HepG2 (cell line): ENCODE data around the gene LTC4S. TPM values are rescaled to one million over a fixed set of nuclear protein-coding genes. Genes with fewer than 3 reads are reported as not detected.

Experiments used
- BCL6 ChIP-seq: IDR thresholded peaks from 2 replicates; pipeline ENCODE4 v1.6.1; 2016; ENCODE audit warnings: missing genetic modification reagents, missing compliant biosample characterization
- FOXP4 ChIP-seq: sonication (generic); formaldehyde crosslinking; IDR thresholded peaks from 2 replicates; pipeline ENCODE4 v1.4.0; 2020; ENCODE audit warnings: missing genetic modification reagents
- HHEX ChIP-seq: IDR thresholded peaks from 2 replicates; pipeline ENCODE4 v1.6.1; 2016; ENCODE audit warnings: control low read depth
- HNRNPL ChIP-seq: fragments of 200-400 bp; formaldehyde crosslinking; IDR thresholded peaks from 2 replicates; pipeline ENCODE4 v1.6.1; 2017; ENCODE audit warnings: mild to moderate bottlenecking, low read depth, low read length
- KDM1A ChIP-seq: IDR thresholded peaks from 2 replicates; pipeline ENCODE4 v1.6.1; 2016; ENCODE audit warnings: missing compliant biosample characterization
- KDM2A ChIP-seq: sonication (generic); formaldehyde crosslinking; IDR thresholded peaks from 2 replicates; pipeline ENCODE4 v1.4.0; 2020; ENCODE audit warnings: low read depth, missing genetic modification reagents, borderline replicate concordance
- KDM5B ChIP-seq: sonication (generic); formaldehyde crosslinking; IDR thresholded peaks from 2 replicates; pipeline ENCODE4 v1.4.0; 2020; ENCODE audit warnings: missing genetic modification reagents, mild to moderate bottlenecking, borderline replicate concordance
- LCORL ChIP-seq, 2 experiments: fragments of 450-650 bp in 1 of 2; sonication (generic) in 1 of 2; formaldehyde crosslinking in 1 of 2; IDR thresholded peaks; 2 replicates each; pipeline versions ENCODE4 v1.5.0 to v1.6.1; 2017 to 2020; ENCODE audit warnings: antibody characterized with exemption in 1 of 2, missing genetic modification reagents in 1 of 2
- MAFK ChIP-seq, 2 experiments: IDR thresholded peaks in 1 of 2; conservative IDR thresholded peaks in 1 of 2; 2 replicates each; pipeline ENCODE4 v1.6.1; 2011; ENCODE audit warnings: improper control_type of control experiment in 2 of 2, low read length in 2 of 2
- MED8 ChIP-seq: sonication (generic); formaldehyde crosslinking; IDR thresholded peaks from 2 replicates; pipeline ENCODE4 v1.8.1; 2023; ENCODE audit warnings: mild to moderate bottlenecking, missing genetic modification reagents; ENCODE audit not compliant: insufficient replicate concordance
- MXD4 ChIP-seq: IDR thresholded peaks from 2 replicates; pipeline ENCODE4 v1.6.1; 2016; ENCODE audit warnings: mild to moderate bottlenecking, missing biosample characterization, missing genetic modification reagents
- MZF1 ChIP-seq: sonication (generic); formaldehyde crosslinking; IDR thresholded peaks from 2 replicates; pipeline ENCODE4 v1.8.1; 2023; ENCODE audit warnings: mild to moderate bottlenecking, missing genetic modification reagents, borderline replicate concordance
- NFE2L1 ChIP-seq: sonication (generic); formaldehyde crosslinking; IDR thresholded peaks from 2 replicates; pipeline ENCODE4 v1.4.0; 2020; ENCODE audit warnings: missing genetic modification reagents, mild to moderate bottlenecking, borderline replicate concordance
- PAX8 ChIP-seq: sonication (generic); formaldehyde crosslinking; IDR thresholded peaks from 2 replicates; pipeline ENCODE4 v1.8.0; 2022; ENCODE audit warnings: mild to moderate bottlenecking, missing genetic modification reagents, borderline replicate concordance
- POLR2A ChIP-seq, 2 experiments: IDR thresholded peaks; 2 replicates each; pipeline ENCODE4 v1.6.1; 2011; ENCODE audit warnings: low read depth in 2 of 2, low read length in 2 of 2, mild to moderate bottlenecking in 1 of 2, moderate library complexity in 1 of 2; ENCODE audit not compliant: insufficient read depth in 1 of 2
- POLR2AphosphoS2 ChIP-seq: IDR thresholded peaks from 2 replicates; pipeline ENCODE4 v1.6.1; 2011; ENCODE audit warnings: low read depth, low read length, improper control_type of control experiment
- ZMYM2 ChIP-seq: sonication (generic); formaldehyde crosslinking; IDR thresholded peaks from 2 replicates; pipeline ENCODE4 v1.8.0; 2022; ENCODE audit warnings: mild to moderate bottlenecking, missing genetic modification reagents
- ZNF337 ChIP-seq: sonication (generic); formaldehyde crosslinking; IDR thresholded peaks from 2 replicates; pipeline ENCODE4 v1.5.1; 2020; ENCODE audit warnings: missing genetic modification reagents, low read depth, mild to moderate bottlenecking, borderline replicate concordance
- ZNF577 ChIP-seq: sonication (generic); formaldehyde crosslinking; IDR thresholded peaks from 2 replicates; pipeline ENCODE4 v1.4.0; 2020; ENCODE audit warnings: mild to moderate bottlenecking, low read depth, missing genetic modification reagents, borderline replicate concordance
- ZNF687 ChIP-seq: sonication (generic); formaldehyde crosslinking; IDR thresholded peaks from 2 replicates; pipeline ENCODE4 v1.5.1; 2020; ENCODE audit warnings: mild to moderate bottlenecking, missing genetic modification reagents, moderate library complexity
- ZNF704 ChIP-seq: sonication (generic); formaldehyde crosslinking; IDR thresholded peaks from 2 replicates; pipeline ENCODE4 v1.8.1; 2023; ENCODE audit warnings: mild to moderate bottlenecking, inconsistent platforms, moderate library complexity, missing genetic modification reagents, borderline replicate concordance
- ZNF746 ChIP-seq: sonication (generic); formaldehyde crosslinking; IDR thresholded peaks from 2 replicates; pipeline ENCODE4 v1.8.0; 2022; ENCODE audit warnings: mild to moderate bottlenecking, missing genetic modification reagents
- ZNF879 ChIP-seq: sonication (generic); formaldehyde crosslinking; IDR thresholded peaks from 2 replicates; pipeline ENCODE4 v1.8.1; 2023; ENCODE audit warnings: missing genetic modification reagents
- polyA plus RNA-seq, 8 experiments: library from polyadenylated mRNA; depleted of rRNA in 3 of 8; stranded (reverse) in 7 of 8; unstranded in 1 of 8; fragments of >200 nt; fragmentation: Illumina TruSeq in 4 of 8; extraction: Trizol in 4 of 8; gene quantifications; 2 replicates each; pipeline versions ENCODE4 v1.2.1 to v1.2.3, GENCODE V29; 2011 to 2016; ENCODE audit warnings: low read depth in 4 of 8, missing spikeins in 1 of 8, mixed read lengths in 1 of 8; ENCODE audit not compliant: insufficient read depth in 1 of 8
- total RNA-seq, 5 experiments: library from RNA; depleted of rRNA; stranded (reverse); fragments of >200 nt; fragmentation: Illumina TruSeq; extraction: Trizol; gene quantifications; 2 replicates each; pipeline ENCODE4 v1.2.3, GENCODE V29; 2016; ENCODE audit warnings: low read depth in 1 of 5

Gene LTC4S
- total and polyA plus RNA-seq, 2 of the 13 experiments (the other 11 are each of a cell fraction or from before 2014, with no cell fraction given) = 0.35 TPM; not detected in 1

- TF ChIP-seq FOXP4 (no peak), PAX8 (CRISPR knock-in tag) (no peak), ZNF687 (CRISPR knock-in tag) (0 out of 2 replicates have a peak, but pooled peaks have one; percentile 18), ZNF746 (CRISPR knock-in tag) (no peak), BCL6 (no peak), LCORL (IDR thresholded peaks at IDR 0.05) (no peak), LCORL (CRISPR knock-in tag; IDR thresholded peaks at IDR 0.05) (no peak), ZMYM2 (CRISPR knock-in tag) (no peak), ZNF577 (CRISPR knock-in tag) (no peak), ZNF337 (CRISPR knock-in tag) (no peak), NFE2L1 (CRISPR knock-in tag) (no peak), KDM2A (CRISPR knock-in tag) (no peak), ZNF704 (CRISPR knock-in tag) (no peak), MXD4 (CRISPR knock-in tag) (no peak), MAFK (conservative IDR thresholded peaks at IDR 0.05 in 1 of 2, IDR thresholded peaks at IDR 0.05 in 1 of 2; ENCODE audit: low read length in 2 of 2) (no peak), POLR2A (IDR thresholded peaks at IDR 0.05; ENCODE audit: insufficient read depth in 1 of 2, low read depth in 2 of 2, low read length in 2 of 2) (no peak), MED8 (no peak), HNRNPL (0 out of 2 replicates have a peak, but pooled peaks have one; percentile 43), ZNF879 (CRISPR knock-in tag) (no peak), MZF1 (CRISPR knock-in tag) (no peak), KDM1A (no peak), HHEX (CRISPR knock-in tag) (no peak), KDM5B (CRISPR knock-in tag) (no peak), POLR2AphosphoS2 (no peak)
Measured at GRCh38 chr5:179802207-179802883, 8.6 kb downstream of the LTC4S start (continued).
